K562 (cell line): ENCODE data around the gene IL6ST.

Experiments used
- ARNT ChIP-seq, 2 experiments: fragments of 450-650 bp; IDR thresholded peaks; 2 replicates each; pipeline ENCODE4 v1.6.1; 2016; ENCODE audit warnings: mild to moderate bottlenecking in 1 of 2
- BRD9 ChIP-seq: fragments of 450-650 bp; IDR thresholded peaks from 2 replicates; pipeline ENCODE4 v1.6.1; 2018; ENCODE audit warnings: low read depth; ENCODE audit not compliant: partially characterized antibody
- CHCHD3 ChIP-seq: fragments of 250-450 bp; sonication (Bioruptor Pico); IDR thresholded peaks from 2 replicates; pipeline ENCODE4 v2.1.2; 2022; ENCODE audit warnings: mild to moderate bottlenecking
- GABPB2 ChIP-seq: fragments of 250-450 bp; sonication (Bioruptor Pico); conservative IDR thresholded peaks from 2 replicates; pipeline ENCODE4 v1.5.1; 2021; ENCODE audit warnings: mild to moderate bottlenecking
- TEAD2 ChIP-seq: fragments of 450-650 bp; IDR thresholded peaks from 2 replicates; pipeline ENCODE4 v1.6.1; 2016; ENCODE audit warnings: missing genetic modification characterization, control low read depth, missing compliant biosample characterization
- ZBTB7A ChIP-seq: IDR thresholded peaks from 2 replicates; pipeline ENCODE4 v1.6.1; 2011; ENCODE audit warnings: low read depth, mild to moderate bottlenecking, low read length, moderate library complexity, borderline replicate concordance; ENCODE audit not compliant: control insufficient read depth

DNA sequence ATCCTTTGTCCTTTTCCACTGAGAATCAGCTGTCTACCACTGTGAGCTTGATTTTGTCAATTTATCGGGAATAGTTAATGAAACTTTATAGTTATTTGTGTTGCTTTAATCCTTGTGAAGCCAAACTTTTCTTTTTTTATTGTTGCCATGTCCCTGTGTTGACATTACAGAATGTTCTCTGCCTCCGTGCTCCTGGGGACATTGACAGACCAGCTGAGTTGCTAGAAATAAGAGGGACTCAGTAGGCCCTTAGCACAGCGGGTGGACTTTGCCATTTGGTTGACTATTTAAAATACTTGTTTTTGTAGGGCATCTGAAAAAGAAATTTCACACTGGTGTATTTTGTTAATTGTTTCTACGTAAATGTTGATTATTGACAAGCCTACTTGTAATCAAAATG is 73.1 kb downstream of the IL6ST start:
- no peak for TF ChIP-seq BRD9
- no peak for TF ChIP-seq GABPB2 (CRISPR knock-in tag)
- no peak for TF ChIP-seq ZBTB7A
- TF ChIP-seq CHCHD3 (CRISPR knock-in tag): no peak
- no peak for TF ChIP-seq ARNT (IDR thresholded peaks at IDR 0.05)
- TF ChIP-seq TEAD2 (tag): no peak
